T-cell (primary cell): ENCODE measurements around the gene KIAA2012. TPM values are rescaled to one million over a fixed set of nuclear protein-coding genes. Genes with fewer than 3 reads are reported as not detected.

Source experiments
- ATAC-seq, 4 experiments: fragments of 200-7000 bp in 3 of 4; fragments of 150-1000 bp in 1 of 4; cut with Tn5 transposase; replicated peaks in 1 of 4; 1 replicate in 3 of 4; 2 replicates in 1 of 4; pipeline ENCODE4 v1.10.0; 2021; ENCODE audit warnings: moderate library complexity in 3 of 4, mild to moderate bottlenecking in 2 of 4, moderate number of reproducible peaks in 1 of 4
- CTCF ChIA-PET, 2 donors: fragments of 300-600 bp; sonication (Branson Sonifier 250); formaldehyde crosslinking; loops; one replicate each; lab custom pipeline; 2022; ENCODE audit warnings: antibody characterized with exemption in 2 of 2; lab: Charles Lee
- POLR2A ChIA-PET, 2 donors: fragments of 300-600 bp; sonication (Branson Sonifier 250); formaldehyde crosslinking; loops; one replicate each; lab custom pipeline; 2022; ENCODE audit warnings: antibody characterized with exemption in 2 of 2; lab: Charles Lee
- DNase-seq, 35 experiments: peaks; one replicate each; pipeline versions ENCODE4 v3.0.0 to v3.0.0-alpha.2; 2013 to 2023
- H3K27ac ChIP-seq: one replicate; pipeline ENCODE4 v1.5.1; 2013; ENCODE audit warnings: low read length
- H3K27me3 ChIP-seq, 2 experiments: replicated peaks in 1 of 2; 1 replicate in 1 of 2; 2 replicates in 1 of 2; pipeline versions ENCODE4 v1.6.1 to v1.7.0; 2013; ENCODE audit warnings: low read length in 1 of 2, mixed read lengths in 1 of 2; ENCODE audit not compliant: control insufficient read depth in 2 of 2, insufficient read depth in 2 of 2; ENCODE audit errors: extremely low read depth in 1 of 2
- H3K36me3 ChIP-seq, 2 donors: 1 replicate in 1 of 2; 2 replicates in 1 of 2; pipeline versions ENCODE4 v1.6.1 to v1.7.0; 2013; ENCODE audit warnings: low read length in 1 of 2; ENCODE audit not compliant: control insufficient read depth in 2 of 2, insufficient read depth in 1 of 2; ENCODE audit errors: extremely low read depth in 1 of 2
- H3K4me1 ChIP-seq, 2 experiments: 1 replicate in 1 of 2; 2 replicates in 1 of 2; pipeline versions ENCODE4 v1.6.1 to v1.7.0; 2013; ENCODE audit warnings: low read length in 2 of 2, mixed read lengths in 1 of 2; ENCODE audit not compliant: insufficient read depth in 2 of 2, control insufficient read depth in 1 of 2; ENCODE audit errors: extremely low read depth in 1 of 2
- H3K4me3 ChIP-seq, 2 donors: 1 replicate in 1 of 2; 2 replicates in 1 of 2; pipeline versions ENCODE4 v1.5.1 to v1.7.0; 2013; ENCODE audit warnings: mild to moderate bottlenecking in 2 of 2, low read length in 1 of 2, moderate library complexity in 1 of 2; ENCODE audit not compliant: control insufficient read depth in 1 of 2; ENCODE audit errors: extremely low read depth in 1 of 2
- H3K9me3 ChIP-seq: 2 replicates; pipeline ENCODE4 v1.7.0; 2013
- H3K27ac Mint-ChIP-seq, 2 donors: one replicate each; pipeline ENCODE4 v1.8.0; 2020 to 2021; ENCODE audit warnings: mild to moderate bottlenecking in 2 of 2, mixed read lengths in 2 of 2
- H3K27me3 Mint-ChIP-seq, 2 donors: one replicate each; pipeline ENCODE4 v1.8.0; 2021 to 2022; ENCODE audit warnings: mixed read lengths in 2 of 2
- H3K36me3 Mint-ChIP-seq: one replicate; pipeline ENCODE4 v1.8.0; 2021; ENCODE audit warnings: mixed read lengths
- H3K4me1 Mint-ChIP-seq, 3 donors: one replicate each; pipeline ENCODE4 v1.8.0; 2020 to 2022; ENCODE audit warnings: mixed read lengths in 3 of 3, mild to moderate bottlenecking in 1 of 3
- H3K4me3 Mint-ChIP-seq, 3 donors: one replicate each; pipeline ENCODE4 v1.8.0; 2020 to 2022; ENCODE audit warnings: mild to moderate bottlenecking in 3 of 3, mixed read lengths in 3 of 3, moderate library complexity in 3 of 3
- H3K9me3 Mint-ChIP-seq, 3 donors: one replicate each; pipeline ENCODE4 v1.8.0; 2020 to 2022; ENCODE audit warnings: mixed read lengths in 3 of 3
- WGBS: methylation state at CpG from one replicate; pipeline ENCODE4 v1.1.5; 2013; ENCODE audit warnings: missing lambda C conversion rate; ENCODE audit not compliant: insufficient coverage; 5-methylcytosine and 5-hydroxymethylcytosine counted together
- total RNA-seq, 35 experiments: library from RNA in 6 of 35; stranded (reverse) in 6 of 35; fragments of 120-200 nt in 1 of 35; gene quantifications; one replicate each; pipeline versions ENCODE4 v1.2.1 to v1.2.4 and lab custom pipeline; 2013 to 2026

Gene KIAA2012
- total RNA-seq, 5 donors from 2014 or later (not counting 1 experiment from before 2014, with no cell fraction given), result not detected

DNA sequence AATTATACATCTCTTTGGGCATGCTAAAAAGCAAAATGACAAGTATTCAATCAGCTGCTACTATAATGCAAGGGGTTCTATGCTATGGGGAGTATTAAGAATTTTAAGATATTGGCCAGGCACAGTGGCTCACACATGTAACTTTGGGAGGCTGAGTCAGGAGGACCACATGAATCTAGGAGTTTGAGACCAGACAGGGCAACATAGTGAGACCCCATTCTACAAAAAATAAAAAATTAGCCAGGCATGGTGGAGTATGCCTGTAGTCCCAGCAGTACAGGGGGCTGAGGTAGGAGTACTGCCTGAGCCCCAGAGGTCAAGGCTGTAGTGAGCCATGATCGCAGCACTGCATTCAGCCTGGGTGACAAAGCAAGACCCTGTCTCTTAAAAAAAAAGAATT is 5.5 kb upstream of the KIAA2012 start:
- H3K27ac Mint-ChIP-seq, result no peak overlapping the region
- Histone ChIP-seq H3K36me3 (no peaks in the 10 kb centered on the region), H3K4me3 (no peak overlapping the region), H3K27ac (no peak overlapping the region), H3K9me3 (no peaks in the 10 kb centered on the region), H3K27me3 (peaks cover 0 to 7% of the 10 kb centered on the region in 2 experiments), H3K4me1 (no peaks in the 10 kb centered on the region)
- WGBS, result no CpG with 5 or more reads among the region's 1 CpG
- no peaks in the 10 kb centered on the region for H3K4me1 Mint-ChIP-seq
- peaks cover 2 to 14% of the 10 kb centered on the region in 2 donors for H3K27me3 Mint-ChIP-seq
- no peak overlapping the region for H3K4me3 Mint-ChIP-seq
- DNase-seq (no peak), ATAC-seq (no peak)
- ChIA-PET POLR2A (interaction anchor here in 1 of 2 donors (0.6 kb wide), 1 partner anchor 50 kb away, joined by 6 read pairs; no protein-coding TSS in a partner anchor), CTCF (no interaction called here)
- H3K9me3 Mint-ChIP-seq, result no peaks in the 10 kb centered on the region
- H3K36me3 Mint-ChIP-seq, result no peaks in the 10 kb centered on the region

DNA sequence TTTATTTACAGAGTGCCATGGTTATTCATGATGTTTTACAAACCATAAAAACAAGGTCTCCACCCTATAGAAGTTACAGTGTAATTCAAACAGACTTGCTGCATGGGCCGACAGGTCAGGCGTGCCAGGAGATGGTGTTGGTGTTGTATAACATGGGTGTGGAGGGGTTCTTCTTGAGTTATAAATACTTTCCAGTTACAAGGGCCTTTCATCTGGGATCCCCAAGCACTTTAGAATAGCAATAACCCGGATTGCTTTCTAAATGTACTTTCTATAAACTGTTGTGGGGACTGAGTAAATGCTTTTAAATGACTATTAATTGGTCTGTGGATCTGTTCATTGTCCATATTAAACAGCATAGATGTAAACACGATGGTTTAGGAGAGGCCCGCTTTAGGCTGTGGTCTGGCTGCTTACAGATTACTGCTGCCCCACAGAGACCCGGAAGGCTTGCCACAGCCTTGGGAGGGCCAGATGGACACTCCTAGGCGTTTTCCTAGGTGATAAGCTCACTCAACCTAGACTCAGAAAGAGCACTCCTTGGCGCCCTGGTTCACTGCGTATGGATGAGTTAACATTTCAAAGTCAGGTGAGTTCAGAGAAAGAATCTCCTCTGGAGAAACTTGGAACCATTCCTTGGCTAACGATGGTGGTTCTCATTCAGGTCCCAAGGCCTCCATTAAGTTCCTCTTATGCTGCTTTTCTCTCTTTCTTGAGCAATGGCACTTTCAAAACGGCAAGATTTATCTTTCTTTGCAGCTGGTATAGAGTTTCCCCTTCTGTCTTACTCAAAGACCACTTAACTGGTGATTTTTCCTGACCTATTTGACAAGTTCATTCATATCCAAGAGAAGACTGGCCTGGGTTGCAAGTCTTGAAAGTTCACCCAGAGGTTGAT is 3.6 kb upstream of the KIAA2012 start:
- ChIA-PET POLR2A (no interaction called here), CTCF (no interaction called here)
- no peak for ATAC-seq
- Mint-ChIP-seq H3K36me3 (no peaks in the 10 kb centered on the region), H3K4me3 (no peak overlapping the region), H3K9me3 (no peaks in the 10 kb centered on the region), H3K4me1 (no peaks in the 10 kb centered on the region), H3K27ac (no peak overlapping the region), H3K27me3 (peaks cover 2 to 10% of the 10 kb centered on the region in 2 donors)
- Histone ChIP-seq H3K27ac (no peak overlapping the region), H3K4me1 (no peaks in the 10 kb centered on the region), H3K27me3 (peaks cover 0 to 9% of the 10 kb centered on the region in 2 experiments), H3K9me3 (no peaks in the 10 kb centered on the region), H3K4me3 (no peak overlapping the region), H3K36me3 (no peaks in the 10 kb centered on the region)
- 82% methylated on average over 6 of the region's 11 CpGs for WGBS
- DNase-seq, result no peak

DNA sequence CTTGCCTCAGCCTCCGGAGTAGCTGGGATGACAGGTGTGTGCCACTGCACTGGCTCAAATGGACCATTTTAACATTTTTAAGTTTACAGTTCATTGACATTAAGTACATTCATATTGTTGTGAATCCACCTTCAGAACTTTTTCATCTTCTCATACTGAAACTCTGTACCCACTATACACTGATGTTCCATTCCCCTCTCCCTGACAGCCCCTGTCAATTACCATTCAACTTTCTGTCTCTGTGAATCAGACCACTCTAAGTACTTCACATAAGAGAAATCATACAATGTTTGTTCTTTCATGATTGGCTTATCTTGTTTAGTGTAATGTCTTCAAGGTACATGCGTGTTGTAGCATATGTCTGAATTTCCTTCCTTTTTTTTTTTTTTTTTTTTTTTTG is 1.9 kb upstream of the KIAA2012 start:
- H3K4me1 ChIP-seq, result no peaks in the 10 kb centered on the region
- Mint-ChIP-seq H3K27me3 (no peaks in the 10 kb centered on the region), H3K36me3 (no peaks in the 10 kb centered on the region), H3K27ac (no peak overlapping the region), H3K4me3 (no peak overlapping the region), H3K4me1 (no peaks in the 10 kb centered on the region), H3K9me3 (no peaks in the 10 kb centered on the region)
- no peaks in the 10 kb centered on the region for H3K9me3 ChIP-seq
- no peak overlapping the region for H3K4me3 ChIP-seq
- POLR2A ChIA-PET, result no interaction called here
- ATAC-seq (no peak), DNase-seq (no peak)
- CTCF ChIA-PET, result no interaction called here
- peaks cover 0 to 3% of the 10 kb centered on the region in 2 experiments for H3K27me3 ChIP-seq
- WGBS, result 100% methylated on average over 1 of the region's 2 CpGs
- no peaks in the 10 kb centered on the region for H3K36me3 ChIP-seq
- H3K27ac ChIP-seq, result no peak overlapping the region

DNA sequence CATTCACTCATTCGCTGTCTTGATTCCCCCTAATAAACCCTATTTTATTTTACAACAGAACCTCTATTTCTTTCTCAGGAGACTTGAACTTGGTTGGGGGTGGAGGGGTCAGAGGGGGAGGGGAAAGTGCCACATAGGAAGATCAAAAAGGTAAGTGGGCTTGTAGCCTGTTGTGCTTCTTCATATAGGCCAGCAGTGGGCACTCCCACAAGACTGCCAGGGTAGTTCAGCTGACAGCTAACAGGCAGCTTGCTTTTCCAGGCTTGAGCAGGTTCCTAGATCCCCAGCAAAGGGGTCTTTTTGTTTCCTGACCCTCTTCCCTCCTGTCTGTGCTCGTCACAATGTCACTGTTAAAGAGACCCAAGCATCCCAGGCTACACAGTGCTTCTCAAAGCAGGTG is 829 bp upstream of the KIAA2012 start:
- Mint-ChIP-seq H3K27me3 (no peaks in the 10 kb centered on the region), H3K4me3 (no peak overlapping the region), H3K4me1 (no peaks in the 10 kb centered on the region), H3K27ac (no peak overlapping the region), H3K36me3 (no peaks in the 10 kb centered on the region), H3K9me3 (no peaks in the 10 kb centered on the region)
- no peaks in the 10 kb centered on the region for H3K4me1 ChIP-seq
- no peak overlapping the region for H3K27ac ChIP-seq
- ChIA-PET CTCF (no interaction called here), POLR2A (no interaction called here)
- no peak overlapping the region for H3K4me3 ChIP-seq
- H3K36me3 ChIP-seq, result no peaks in the 10 kb centered on the region
- DNase-seq (no peak), ATAC-seq (no peak)
- no peaks in the 10 kb centered on the region for H3K9me3 ChIP-seq
- H3K27me3 ChIP-seq, result peaks cover 0 to 3% of the 10 kb centered on the region in 2 experiments
- 0% methylated on average over 1 of the region's 2 CpGs for WGBS

DNA sequence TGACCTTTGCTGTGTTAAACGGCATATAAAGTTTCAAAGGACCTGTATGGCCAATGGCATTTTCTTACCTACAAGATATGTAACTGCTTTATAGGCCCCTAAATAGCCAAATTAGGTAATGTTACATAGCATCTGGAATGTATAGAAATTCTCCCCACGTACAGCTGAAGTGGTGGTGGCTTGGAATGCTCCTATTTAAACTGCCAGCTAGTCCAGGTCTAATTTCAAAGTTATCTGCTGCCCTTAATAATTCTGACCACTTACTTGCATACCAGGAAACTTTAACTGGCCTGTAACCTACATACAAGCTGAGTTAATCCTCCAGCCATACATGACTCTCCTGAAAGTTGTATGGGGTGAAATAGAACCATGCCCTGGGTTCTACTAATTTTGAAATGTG is 1.3 kb downstream of the KIAA2012 start:
- Mint-ChIP-seq H3K27ac (no peak overlapping the region), H3K4me1 (no peaks in the 10 kb centered on the region), H3K36me3 (no peaks in the 10 kb centered on the region), H3K9me3 (no peaks in the 10 kb centered on the region), H3K27me3 (no peaks in the 10 kb centered on the region), H3K4me3 (no peak overlapping the region)
- H3K4me3 ChIP-seq, result no peak overlapping the region
- H3K9me3 ChIP-seq, result no peaks in the 10 kb centered on the region
- POLR2A ChIA-PET, result no interaction called here
- H3K4me1 ChIP-seq, result no peaks in the 10 kb centered on the region
- H3K27ac ChIP-seq, result no peak overlapping the region
- CTCF ChIA-PET, result no interaction called here
- no CpG with 5 or more reads among the region's 2 CpGs for WGBS
- peaks cover 0 to 3% of the 10 kb centered on the region in 2 experiments for H3K27me3 ChIP-seq
- no peak for DNase-seq
- no peak for ATAC-seq
- H3K36me3 ChIP-seq, result no peaks in the 10 kb centered on the region

DNA sequence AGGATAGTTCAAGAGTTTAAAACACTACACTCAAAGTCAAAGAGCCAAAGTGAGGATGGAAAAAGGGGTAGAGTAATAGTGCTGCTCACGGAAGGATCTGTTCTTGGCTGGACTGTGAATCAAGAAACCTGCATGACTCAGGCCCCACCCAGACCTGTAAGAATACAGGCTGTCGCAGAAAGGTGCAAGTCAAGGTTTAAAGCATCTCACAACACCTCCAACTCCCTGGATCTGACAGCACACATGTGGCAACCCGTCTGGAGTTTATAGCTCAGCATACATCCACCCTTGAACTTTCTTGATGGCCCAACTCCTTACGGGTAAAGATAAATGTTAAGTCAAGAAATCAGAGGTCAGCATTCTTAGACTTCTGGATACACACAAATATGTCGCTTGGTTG is 6.3 kb downstream of the KIAA2012 start:
- Mint-ChIP-seq H3K4me3 (no peak overlapping the region), H3K36me3 (no peaks in the 10 kb centered on the region), H3K9me3 (peaks cover 0 to 7% (median 3%) of the 10 kb centered on the region in 3 donors), H3K27ac (no peak overlapping the region), H3K27me3 (peaks cover 0 to 3% of the 10 kb centered on the region in 2 donors), H3K4me1 (no peaks in the 10 kb centered on the region)
- Histone ChIP-seq H3K36me3 (no peaks in the 10 kb centered on the region), H3K27ac (no peak overlapping the region), H3K27me3 (peaks cover 0 to 9% of the 10 kb centered on the region in 2 experiments), H3K4me3 (no peak overlapping the region), H3K4me1 (no peaks in the 10 kb centered on the region), H3K9me3 (no peaks in the 10 kb centered on the region)
- DNase-seq, result no peak
- ATAC-seq, result no peak
- POLR2A ChIA-PET, result no interaction called here
- 83% methylated on average over 1 of the region's 5 CpGs for WGBS
- CTCF ChIA-PET, result no interaction called here
